ENCODE measurements around the gene ADPGK. TPM values are rescaled to one million over a fixed set of nuclear protein-coding genes. Genes with fewer than 3 reads are reported as not detected.
A peak's percentile ranks its signal among the peaks of the same experiment; 100 is the strongest.

The ADPGK gene
- total RNA-seq, 1 donor from 2014 or later: 33.0 TPM

GRCh38 chr15:72796515-72797337 is 13.2 kb upstream of the ADPGK start:
- Mint-ChIP-seq H3K27me3 (ENCODE audit: low read depth) (no peaks in the 10 kb centered on the region), H3K36me3 (ENCODE audit: low read depth) (no peaks in the 10 kb centered on the region), H3K9me3 (ENCODE audit: low read depth) (no peaks in the 10 kb centered on the region), H3K4me3 (ENCODE audit: unreplicated experiment) (peak overlapping the region; percentile 76), H3K4me1 (ENCODE audit: low read depth) (peaks cover 26% of the 10 kb centered on the region), H3K27ac (ENCODE audit: unreplicated experiment) (peak overlapping the region; percentile 54)
- TF ChIP-seq CTCF (IDR thresholded peaks at IDR 0.05): peak; percentile 90
- DNase-seq (ENCODE audit: low spot score): no peak

DNA sequence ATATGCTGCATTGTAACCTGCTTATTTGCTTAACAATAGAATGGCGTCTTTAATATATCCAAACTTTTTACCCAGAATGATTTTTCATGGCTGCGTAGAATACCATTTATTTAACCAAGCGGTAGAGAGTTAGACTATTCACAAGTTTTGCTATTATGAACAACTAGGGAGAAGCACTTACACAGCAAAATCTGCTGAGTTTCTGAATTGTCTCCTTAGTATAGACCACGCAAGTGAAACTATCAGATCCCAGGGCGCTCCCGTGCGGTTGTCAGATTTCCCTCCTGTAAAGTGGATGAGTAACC is 12.6 kb upstream of the ADPGK start:
- Mint-ChIP-seq H3K4me1 (ENCODE audit: low read depth) (peaks cover 20% of the 10 kb centered on the region), H3K9me3 (ENCODE audit: low read depth) (no peaks in the 10 kb centered on the region), H3K27ac (ENCODE audit: unreplicated experiment) (peak overlapping the region; percentile 45), H3K4me3 (ENCODE audit: unreplicated experiment) (peak overlapping the region; percentile 75), H3K36me3 (ENCODE audit: low read depth) (no peaks in the 10 kb centered on the region), H3K27me3 (ENCODE audit: low read depth) (no peaks in the 10 kb centered on the region)
- no peak for TF ChIP-seq CTCF (IDR thresholded peaks at IDR 0.05)
- DNase-seq (ENCODE audit: low spot score): no peak

DNA sequence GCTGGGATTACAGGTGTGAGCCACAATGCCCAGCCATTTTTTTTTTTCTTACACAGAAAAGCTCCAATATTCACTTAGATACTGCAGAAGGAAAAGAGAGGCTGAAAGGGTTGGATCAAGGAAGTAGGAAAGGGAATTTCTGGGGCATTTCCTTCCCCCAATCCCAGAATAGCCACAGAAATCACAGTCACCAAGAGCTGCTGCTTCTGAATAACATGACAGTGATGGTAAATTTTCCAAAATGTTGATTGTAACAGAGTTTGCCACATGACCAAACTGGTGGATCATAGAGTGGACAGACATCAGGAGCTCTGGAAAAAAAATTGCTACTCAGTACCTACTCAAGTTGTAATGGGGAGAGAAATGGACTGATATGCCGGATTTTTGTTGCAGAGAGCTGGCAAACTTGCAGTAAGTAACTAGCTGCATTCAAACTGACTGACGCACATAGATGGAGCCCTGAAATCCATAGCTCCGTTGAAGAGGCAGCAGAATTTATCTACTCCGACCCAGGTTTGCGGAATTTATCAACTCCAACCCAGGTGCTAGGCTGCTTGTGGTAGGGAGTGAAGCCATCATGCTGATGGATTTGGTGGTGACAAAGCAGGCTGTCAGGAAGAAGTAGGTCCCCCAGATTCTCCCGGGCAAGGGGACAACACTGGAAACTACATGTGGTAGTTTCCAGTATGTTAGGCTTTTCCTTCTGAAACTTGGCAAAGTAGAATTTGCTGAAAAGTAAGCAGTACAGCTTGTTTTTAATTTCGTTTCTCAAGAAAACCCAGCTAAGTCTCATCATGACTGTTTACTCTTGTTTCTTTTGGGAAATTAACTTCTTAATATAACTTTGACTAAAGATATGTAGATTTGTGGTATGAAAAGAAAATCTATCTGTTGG is 10.5 kb upstream of the ADPGK start:
- Mint-ChIP-seq H3K4me3 (ENCODE audit: unreplicated experiment) (no peak overlapping the region), H3K27me3 (ENCODE audit: low read depth) (no peaks in the 10 kb centered on the region), H3K4me1 (ENCODE audit: low read depth) (peaks cover 9% of the 10 kb centered on the region), H3K36me3 (ENCODE audit: low read depth) (no peaks in the 10 kb centered on the region), H3K9me3 (ENCODE audit: low read depth) (no peaks in the 10 kb centered on the region), H3K27ac (ENCODE audit: unreplicated experiment) (no peak overlapping the region)
- TF ChIP-seq CTCF (IDR thresholded peaks at IDR 0.05): no peak
- DNase-seq (ENCODE audit: low spot score): no peak

GRCh38 chr15:72792431-72792830 is 8.9 kb upstream of the ADPGK start:
- peaks cover 19% of the 10 kb centered on the region for H3K4me1 Mint-ChIP-seq (ENCODE audit: low read depth)
- no peaks in the 10 kb centered on the region for H3K36me3 Mint-ChIP-seq (ENCODE audit: low read depth)
- no peaks in the 10 kb centered on the region for H3K27me3 Mint-ChIP-seq (ENCODE audit: low read depth)
- H3K27ac Mint-ChIP-seq (ENCODE audit: unreplicated experiment): no peak overlapping the region
- H3K4me3 Mint-ChIP-seq (ENCODE audit: unreplicated experiment): no peak overlapping the region
- DNase-seq (ENCODE audit: low spot score): no peak
- no peak for TF ChIP-seq CTCF (IDR thresholded peaks at IDR 0.05)
- H3K9me3 Mint-ChIP-seq (ENCODE audit: low read depth): no peaks in the 10 kb centered on the region

- H3K27me3 Mint-ChIP-seq (ENCODE audit: low read depth): no peaks in the 10 kb centered on the region
- H3K27ac Mint-ChIP-seq (ENCODE audit: unreplicated experiment): no peak overlapping the region
- H3K36me3 Mint-ChIP-seq (ENCODE audit: low read depth): no peaks in the 10 kb centered on the region
- peaks cover 27% of the 10 kb centered on the region for H3K4me1 Mint-ChIP-seq (ENCODE audit: low read depth)
- H3K4me3 Mint-ChIP-seq (ENCODE audit: unreplicated experiment): no peak overlapping the region
- DNase-seq (ENCODE audit: low spot score): no peak
- TF ChIP-seq CTCF (IDR thresholded peaks at IDR 0.05): no peak
- H3K9me3 Mint-ChIP-seq (ENCODE audit: low read depth): no peaks in the 10 kb centered on the region
Measured at GRCh38 chr15:72790302-72790910, 6.8 kb upstream of the ADPGK start.

Measured in chondrocyte (in vitro differentiated cells).